Prostate gland (tissue), 2 donors: Measurements from ENCODE around the gene SND1. TPM values are rescaled to one million over a fixed set of nuclear protein-coding genes. Genes with fewer than 3 reads are reported as not detected.
A peak's percentile ranks its signal among the peaks of the same experiment; 100 is the strongest.

Experiments
- DNase-seq: peaks from one replicate; pipeline ENCODE4 v3.0.0-alpha.2; 2019; ENCODE audit warnings: low spot score
- H3K27ac ChIP-seq, 2 donors: fragments of 200-600 bp; sonication (generic); 2 replicates each; pipeline ENCODE4 v1.5.1; 2017 to 2019
- H3K27me3 ChIP-seq: fragments of 200-600 bp; sonication (generic); replicated peaks from 2 replicates; pipeline ENCODE4 v1.5.1; 2019; ENCODE audit not compliant: insufficient read depth
- H3K36me3 ChIP-seq, 2 donors: fragments of 200-600 bp; sonication (generic); 1 replicate in 1 of 2; 2 replicates in 1 of 2; pipeline versions ENCODE4 v1.5.1 to v1.8.1; 2017 to 2019
- H3K4me1 ChIP-seq: fragments of 200-600 bp; sonication (generic); replicated peaks from 2 replicates; pipeline ENCODE4 v1.5.1; 2019
- H3K4me3 ChIP-seq, 2 donors: fragments of 200-600 bp; sonication (generic); 2 replicates each; pipeline ENCODE4 v1.5.1; 2017 to 2019
- H3K9me3 ChIP-seq: fragments of 200-600 bp; sonication (generic); 2 replicates; pipeline ENCODE4 v1.5.1; 2017
- POLR2A ChIP-seq: fragments of 450-650 bp; IDR thresholded peaks from one replicate; pipeline ENCODE4 v1.6.1; 2016; ENCODE audit warnings: antibody characterized with exemption, mild to moderate bottlenecking
- POLR2AphosphoS5 ChIP-seq: sonication (generic); formaldehyde crosslinking; IDR thresholded peaks from one replicate; pipeline ENCODE4 v1.6.1; 2017; ENCODE audit warnings: antibody characterized with exemption
- WGBS: methylation state at CpG from one replicate; pipeline ENCODE4 v1.1.5; 2018; 5-methylcytosine and 5-hydroxymethylcytosine counted together
- intact Hi-C: fragments of 100-400 bp; cut with DNase I; formaldehyde crosslinking; loops from one replicate; pipeline ENCODE4 v1.14.2; 2022
- total RNA-seq, 2 donors: library from RNA; depleted of rRNA; stranded (reverse); fragments of >200 nt; gene quantifications; one replicate each; pipeline ENCODE4 v1.1.0, GENCODE V29; 2016
- TF ChIP-seq, protein P1 (sequence below), 4 experiments: fragments of 200-600 bp in 2 of 4; fragments of 450-650 bp in 2 of 4; sonication (generic) in 2 of 4; IDR thresholded peaks; 1 replicate in 3 of 4; 2 replicates in 1 of 4; pipeline ENCODE4 v1.5.1; 2016 to 2019; ENCODE audit warnings: antibody characterized with exemption in 4 of 4, mild to moderate bottlenecking in 2 of 4, moderate library complexity in 2 of 4

SND1 gene
- total RNA-seq, 2 donors from 2014 or later = 175 to 190 TPM

GRCh38 chr7:128100949-128101713, 449.1 kb downstream of the SND1 start:
- no peak for DNase-seq
- WGBS = 56% methylated on average over 10 of the region's 10 CpGs
- no peak overlapping the region for H3K27ac ChIP-seq
- no peaks in the 10 kb centered on the region for H3K9me3 ChIP-seq
- H3K36me3 ChIP-seq = no peaks in the 10 kb centered on the region
- no peak overlapping the region for H3K4me3 ChIP-seq
- no peak for TF ChIP-seq POLR2AphosphoS5
- TF ChIP-seq, protein P1, sequence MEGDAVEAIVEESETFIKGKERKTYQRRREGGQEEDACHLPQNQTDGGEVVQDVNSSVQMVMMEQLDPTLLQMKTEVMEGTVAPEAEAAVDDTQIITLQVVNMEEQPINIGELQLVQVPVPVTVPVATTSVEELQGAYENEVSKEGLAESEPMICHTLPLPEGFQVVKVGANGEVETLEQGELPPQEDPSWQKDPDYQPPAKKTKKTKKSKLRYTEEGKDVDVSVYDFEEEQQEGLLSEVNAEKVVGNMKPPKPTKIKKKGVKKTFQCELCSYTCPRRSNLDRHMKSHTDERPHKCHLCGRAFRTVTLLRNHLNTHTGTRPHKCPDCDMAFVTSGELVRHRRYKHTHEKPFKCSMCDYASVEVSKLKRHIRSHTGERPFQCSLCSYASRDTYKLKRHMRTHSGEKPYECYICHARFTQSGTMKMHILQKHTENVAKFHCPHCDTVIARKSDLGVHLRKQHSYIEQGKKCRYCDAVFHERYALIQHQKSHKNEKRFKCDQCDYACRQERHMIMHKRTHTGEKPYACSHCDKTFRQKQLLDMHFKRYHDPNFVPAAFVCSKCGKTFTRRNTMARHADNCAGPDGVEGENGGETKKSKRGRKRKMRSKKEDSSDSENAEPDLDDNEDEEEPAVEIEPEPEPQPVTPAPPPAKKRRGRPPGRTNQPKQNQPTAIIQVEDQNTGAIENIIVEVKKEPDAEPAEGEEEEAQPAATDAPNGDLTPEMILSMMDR (IDR thresholded peaks at IDR 0.05) = no peak
- no peak for TF ChIP-seq POLR2A
- intact Hi-C loops = no loop called here
- no peaks in the 10 kb centered on the region for H3K27me3 ChIP-seq
- peaks cover 8% of the 10 kb centered on the region for H3K4me1 ChIP-seq

DNA sequence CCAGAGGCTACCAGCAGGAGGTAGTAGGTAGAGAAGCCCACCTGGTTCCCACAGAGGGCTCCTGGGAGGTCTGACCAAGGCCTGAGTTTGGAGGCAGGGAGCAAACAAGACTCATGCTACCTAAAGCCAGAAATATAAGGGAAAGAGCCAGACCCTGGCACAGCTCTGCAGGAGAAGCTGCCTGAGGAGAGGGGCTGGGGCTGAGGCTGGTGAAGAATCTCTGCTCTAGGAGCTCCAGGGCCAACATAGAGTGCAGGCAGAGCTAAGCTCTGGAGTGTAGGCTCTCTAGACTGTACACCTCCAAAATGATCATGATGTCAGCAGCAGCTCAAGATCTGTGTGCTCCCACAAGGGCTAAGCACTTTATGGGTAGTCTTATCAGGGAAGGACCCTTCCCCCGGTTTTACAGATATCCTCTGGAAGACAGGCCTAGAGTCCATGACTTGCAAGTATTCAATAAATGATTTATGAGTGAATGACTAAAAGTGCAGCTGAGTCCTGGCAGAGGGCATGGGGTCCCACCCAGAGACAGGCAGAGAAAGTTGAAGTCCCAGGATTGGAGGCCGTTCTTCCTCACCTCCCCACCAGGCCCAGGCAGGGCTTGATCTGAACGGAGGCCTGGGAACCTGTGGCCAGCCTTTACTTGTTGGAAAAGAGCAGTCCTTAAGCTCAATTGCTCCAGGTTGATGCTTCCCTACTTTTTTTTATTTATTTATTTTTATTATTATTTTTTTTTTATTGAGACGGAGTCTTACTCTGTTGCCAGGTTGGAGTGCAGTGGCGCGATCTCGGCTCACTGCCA, 450.7 kb downstream of the SND1 start:
- intact Hi-C loops = no loop called here
- Histone ChIP-seq H3K4me1 (peaks cover 8% of the 10 kb centered on the region), H3K36me3 (no peaks in the 10 kb centered on the region), H3K27ac (no peak overlapping the region), H3K27me3 (no peaks in the 10 kb centered on the region), H3K4me3 (no peak overlapping the region), H3K9me3 (no peaks in the 10 kb centered on the region)
- 87% methylated on average over 7 of the region's 7 CpGs for WGBS
- no peak for TF ChIP-seq POLR2A
- TF ChIP-seq, protein P1 (IDR thresholded peaks at IDR 0.05) = no peak
- TF ChIP-seq POLR2AphosphoS5 = no peak
- no peak for DNase-seq

GRCh38 chr7:128103498-128104107, 451.6 kb downstream of the SND1 start:
- 14% methylated on average over 42 of the region's 44 CpGs for WGBS
- intact Hi-C loops = no loop called here

DNA sequence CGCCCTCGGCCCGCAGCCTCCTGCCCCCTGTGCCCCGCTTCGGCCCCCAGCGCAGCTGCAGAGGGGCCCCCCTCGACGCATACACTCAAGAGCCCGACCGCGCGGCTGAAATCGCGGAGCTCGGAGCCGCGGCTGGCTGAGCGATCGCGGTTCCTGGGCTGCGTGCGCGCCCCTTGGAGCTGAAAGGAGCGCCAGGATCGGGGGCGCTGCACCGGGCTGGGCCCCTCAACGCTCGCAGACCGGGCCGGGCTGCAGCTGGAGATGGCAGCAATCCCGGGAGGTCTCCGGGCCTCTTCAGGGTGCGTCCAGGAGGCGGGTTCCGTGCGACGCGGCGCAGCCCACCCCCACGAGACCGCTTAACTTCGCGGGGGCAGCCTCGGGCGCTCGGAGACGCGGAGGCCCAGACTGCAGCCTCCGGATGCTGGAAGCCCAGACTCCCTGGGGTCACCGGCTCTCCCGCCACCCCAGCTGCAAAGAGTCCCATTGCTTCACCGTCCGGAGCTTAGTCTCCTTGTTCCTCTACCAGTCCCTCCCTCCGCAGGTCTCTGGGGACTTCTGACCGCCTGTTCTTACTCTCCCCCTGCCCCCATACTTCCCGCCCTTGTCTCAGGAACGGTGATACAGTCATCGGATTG, 452.2 kb downstream of the SND1 start:
- H3K27me3 ChIP-seq = no peaks in the 10 kb centered on the region
- H3K9me3 ChIP-seq = no peaks in the 10 kb centered on the region
- TF ChIP-seq, protein P1 (IDR thresholded peaks at IDR 0.05) = no peak
- TF ChIP-seq POLR2A = no peak
- no peak for TF ChIP-seq POLR2AphosphoS5
- no peak overlapping the region for H3K27ac ChIP-seq
- peak overlapping the region; percentile 10 to 15 for H3K4me3 ChIP-seq
- peaks cover 8% of the 10 kb centered on the region for H3K4me1 ChIP-seq
- no peaks in the 10 kb centered on the region for H3K36me3 ChIP-seq
- WGBS = 4% methylated on average over 44 of the region's 59 CpGs
- DNase-seq = no peak
- intact Hi-C loops = no loop called here

More at GRCh38 chr7:128103498-128104107, 451.6 kb downstream of the SND1 start:
- H3K9me3 ChIP-seq = no peaks in the 10 kb centered on the region
- H3K4me3 ChIP-seq = peak overlapping the region; percentile 10 to 15
- no peak for DNase-seq
- no peak for TF ChIP-seq POLR2AphosphoS5
- TF ChIP-seq, protein P1 (IDR thresholded peaks at IDR 0.05) = no peak
- TF ChIP-seq POLR2A = no peak
- no peaks in the 10 kb centered on the region for H3K36me3 ChIP-seq
- no peaks in the 10 kb centered on the region for H3K27me3 ChIP-seq
- H3K4me1 ChIP-seq = peaks cover 8% of the 10 kb centered on the region
- H3K27ac ChIP-seq = no peak overlapping the region
